ENCODE measurements around the gene GP1BB.

Gene GP1BB

GRCh38 chr22:19767427-19768341 lies 44.3 kb downstream of the GP1BB start:
- no peak for DNase-seq

GRCh38 chr22:19769393-19769715 lies 46.0 kb downstream of the GP1BB start:
- no peak for DNase-seq

GRCh38 chr22:19770349-19771220 lies 47.2 kb downstream of the GP1BB start:
- DNase-seq, result no peak

- DNase-seq, result no peak
Observed at GRCh38 chr22:19772422-19772672, 49.0 kb downstream of the GP1BB start.

GRCh38 chr22:19772673-19773469 lies 49.5 kb downstream of the GP1BB start:
- DNase-seq, result peak; percentile 89

- no peak for DNase-seq
Observed at GRCh38 chr22:19773470-19774040, 50.2 kb downstream of the GP1BB start.

Measured in NCI-H526 treated with DMSO at 0.1 percent for 48 hours (cell line).